GM21825 (cell line): ENCODE results near the gene LY6G6D.

Experiments
- ATAC-seq: cut with Tn5 transposase; IDR thresholded peaks from one replicate; pipeline ENCODE4 v1.9.1; 2021; ENCODE audit warnings: mild to moderate bottlenecking, moderate library complexity; ENCODE audit not compliant: unreplicated experiment

LY6G6D gene

DNA sequence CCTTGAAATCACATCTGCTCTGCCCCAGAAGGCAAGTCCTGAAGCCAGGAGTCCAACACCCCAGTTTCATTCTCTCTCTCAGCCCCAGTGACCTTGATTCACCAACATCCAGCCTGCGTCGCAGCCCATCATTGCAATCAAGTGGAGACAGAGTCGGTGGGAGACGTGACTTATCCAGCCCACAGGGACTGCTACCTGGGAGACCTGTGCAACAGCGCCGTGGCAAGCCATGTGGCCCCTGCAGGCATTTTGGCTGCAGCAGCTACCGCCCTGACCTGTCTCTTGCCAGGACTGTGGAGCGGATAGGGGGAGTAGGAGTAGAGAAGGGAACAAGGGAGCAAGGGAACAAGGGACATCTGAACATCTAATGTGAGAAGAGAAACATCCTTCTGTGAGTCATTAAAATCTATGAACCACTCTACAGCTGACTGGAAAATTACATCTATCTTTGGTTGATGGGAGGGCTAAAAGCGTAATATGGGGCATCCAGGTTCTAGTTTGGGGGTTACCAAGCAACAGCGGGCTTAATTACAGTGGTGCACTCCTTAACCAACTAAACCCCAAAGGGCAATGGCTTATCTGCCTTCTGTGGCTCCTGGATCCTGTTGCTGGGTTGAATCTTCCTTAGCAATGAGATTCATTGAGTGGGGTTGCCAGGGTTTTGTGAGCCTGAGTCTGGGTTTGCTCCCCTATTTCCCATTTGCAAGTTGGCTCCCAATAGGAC, 2.5 kb downstream of the LY6G6D start:
- ATAC-seq = no peak

- no peak for ATAC-seq
These were observed 3.1 kb downstream of the LY6G6D start for GRCh38 chr6:31718265-31718664.

GRCh38 chr6:31719001-31719400, 3.9 kb downstream of the LY6G6D start:
- ATAC-seq = no peak

- no peak for ATAC-seq
These were observed 5.1 kb downstream of the LY6G6D start for GRCh38 chr6:31720196-31720770.

DNA sequence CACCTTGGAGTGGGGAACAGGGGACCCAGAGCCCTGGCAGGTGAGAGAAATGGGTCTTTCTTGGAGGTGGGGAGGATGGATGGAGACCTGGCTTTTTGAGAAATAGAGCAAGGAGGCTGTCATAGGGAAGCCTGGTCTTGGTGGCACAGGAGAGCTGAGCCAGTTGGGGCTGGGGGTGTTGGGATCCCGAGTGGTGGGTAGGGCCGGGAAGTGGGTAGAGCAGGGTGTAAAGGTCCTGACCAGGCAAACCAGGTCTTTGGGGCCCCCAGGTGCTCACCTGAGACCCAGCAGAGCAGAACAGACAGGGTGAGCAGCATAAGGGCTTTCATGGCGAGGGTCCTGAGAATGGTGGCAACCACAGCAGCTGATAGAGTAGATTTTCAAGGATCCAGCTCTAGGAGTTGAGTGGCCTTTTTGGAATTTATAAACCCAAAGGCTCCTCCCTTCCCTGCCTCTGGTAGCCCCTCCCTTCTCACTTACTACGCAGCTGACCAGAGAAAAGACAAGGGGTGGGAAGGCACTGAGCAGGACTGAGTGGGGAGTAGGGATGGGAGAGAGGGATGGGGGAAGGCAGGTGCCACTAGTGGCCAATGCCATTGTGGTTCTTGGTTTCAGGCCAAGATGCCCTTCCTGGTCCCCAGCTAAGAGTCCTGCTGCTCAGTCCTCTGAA, 6.3 kb downstream of the LY6G6D start, which contains the start of gene LY6G6C:
TSS of gene LY6G6C (minus strand) at position 396 of the 670 bp plus-strand sequence. CDS start at position 329, 67 bp downstream.
- ATAC-seq = no peak

DNA sequence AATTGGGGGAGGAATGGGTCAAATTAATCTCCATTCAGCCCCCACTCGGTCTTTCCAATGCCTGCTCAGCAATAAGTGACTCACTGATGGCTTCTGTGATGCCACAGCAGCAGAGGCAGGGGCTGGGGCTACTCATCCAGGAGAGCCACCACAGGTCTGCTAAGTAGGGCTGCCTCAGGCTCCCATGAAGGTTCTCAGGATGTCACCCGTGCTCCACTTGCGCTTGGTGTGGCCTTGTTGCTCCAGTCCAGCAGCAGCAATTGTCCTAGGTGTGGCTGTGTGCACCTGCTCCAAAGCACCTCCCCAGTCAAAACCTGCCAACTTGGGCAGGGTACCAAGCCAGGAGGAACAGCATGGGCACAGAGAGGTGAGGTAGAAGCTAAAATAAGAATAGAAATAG, 7.0 kb downstream of the LY6G6D start:
- ATAC-seq = no peak

DNA sequence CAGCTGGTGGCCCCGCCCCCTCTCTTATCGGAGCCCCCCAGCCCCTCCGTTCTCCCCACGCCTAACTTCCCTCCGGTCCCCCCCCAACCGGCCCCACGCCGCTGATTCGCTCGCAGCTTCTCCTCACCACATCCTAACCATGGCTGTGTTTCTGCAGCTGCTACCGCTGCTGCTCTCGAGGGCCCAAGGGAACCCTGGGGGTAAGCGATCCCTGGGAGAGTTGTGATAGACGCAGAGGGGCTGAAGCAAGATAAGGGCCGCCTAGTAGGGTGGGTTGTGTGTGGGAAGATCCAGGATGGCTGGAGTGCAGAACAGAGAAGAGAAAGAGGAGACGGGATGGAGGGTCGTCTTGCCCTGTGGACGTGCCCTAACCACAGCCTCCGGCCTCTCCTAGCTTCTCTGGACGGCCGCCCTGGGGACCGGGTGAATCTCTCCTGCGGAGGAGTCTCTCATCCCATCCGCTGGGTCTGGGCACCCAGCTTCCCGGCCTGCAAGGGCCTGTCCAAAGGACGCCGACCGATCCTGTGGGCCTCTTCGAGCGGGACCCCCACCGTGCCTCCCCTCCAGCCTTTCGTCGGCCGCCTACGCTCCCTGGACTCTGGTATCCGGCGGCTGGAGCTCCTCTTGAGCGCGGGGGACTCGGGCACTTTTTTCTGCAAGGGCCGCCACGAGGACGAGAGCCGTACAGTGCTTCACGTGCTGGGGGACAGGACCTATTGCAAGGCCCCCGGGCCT, 8.3 kb downstream of the LY6G6D start, which contains the start of gene MPIG6B:
TSS of gene MPIG6B (plus strand) at position 129 of the 735 bp plus-strand sequence. CDS start at position 140, 11 bp downstream.
- no peak for ATAC-seq

GRCh38 chr6:31723980-31724691, 9.0 kb downstream of the LY6G6D start:
- ATAC-seq = no peak

DNA sequence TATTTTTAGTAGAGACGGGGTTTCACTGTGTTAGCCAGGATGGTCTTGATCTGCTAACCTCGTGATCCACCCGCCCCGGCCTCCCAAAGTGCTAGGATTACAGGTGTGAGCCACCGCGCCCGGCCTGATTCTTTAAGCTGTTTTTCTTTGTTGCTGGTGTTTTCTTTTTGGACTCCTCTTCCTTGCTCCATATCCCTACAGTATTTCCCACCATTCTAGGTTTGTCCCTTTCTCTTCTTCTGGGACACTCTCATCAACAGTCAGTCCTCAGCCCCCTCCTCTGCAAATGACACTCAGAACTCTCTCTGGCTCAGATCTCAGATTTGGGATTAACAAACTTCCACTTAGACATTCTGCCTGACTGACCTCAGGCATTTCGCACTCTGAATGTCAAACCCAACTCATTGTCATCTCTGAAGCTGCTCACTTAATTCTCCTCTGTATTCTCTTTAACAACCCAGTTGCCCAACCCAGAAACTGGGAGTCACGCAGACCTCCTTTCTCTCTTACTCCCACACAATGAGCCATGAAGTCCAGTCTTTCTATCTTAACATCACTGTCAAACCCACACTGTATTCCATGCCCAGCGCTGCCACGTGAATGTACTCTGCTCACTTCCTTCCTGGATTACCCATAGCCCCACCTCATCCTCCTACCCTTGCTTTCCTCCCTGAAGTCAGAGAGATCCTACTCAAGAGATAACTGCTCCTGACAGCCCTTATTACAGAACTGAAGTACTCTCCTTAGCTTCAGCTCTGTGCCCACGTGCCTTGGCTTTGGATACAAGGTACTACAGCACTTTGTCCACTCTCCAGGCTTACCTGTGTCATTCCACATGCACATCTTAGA, 10.6 kb downstream of the LY6G6D start:
- ATAC-seq = no peak

DNA sequence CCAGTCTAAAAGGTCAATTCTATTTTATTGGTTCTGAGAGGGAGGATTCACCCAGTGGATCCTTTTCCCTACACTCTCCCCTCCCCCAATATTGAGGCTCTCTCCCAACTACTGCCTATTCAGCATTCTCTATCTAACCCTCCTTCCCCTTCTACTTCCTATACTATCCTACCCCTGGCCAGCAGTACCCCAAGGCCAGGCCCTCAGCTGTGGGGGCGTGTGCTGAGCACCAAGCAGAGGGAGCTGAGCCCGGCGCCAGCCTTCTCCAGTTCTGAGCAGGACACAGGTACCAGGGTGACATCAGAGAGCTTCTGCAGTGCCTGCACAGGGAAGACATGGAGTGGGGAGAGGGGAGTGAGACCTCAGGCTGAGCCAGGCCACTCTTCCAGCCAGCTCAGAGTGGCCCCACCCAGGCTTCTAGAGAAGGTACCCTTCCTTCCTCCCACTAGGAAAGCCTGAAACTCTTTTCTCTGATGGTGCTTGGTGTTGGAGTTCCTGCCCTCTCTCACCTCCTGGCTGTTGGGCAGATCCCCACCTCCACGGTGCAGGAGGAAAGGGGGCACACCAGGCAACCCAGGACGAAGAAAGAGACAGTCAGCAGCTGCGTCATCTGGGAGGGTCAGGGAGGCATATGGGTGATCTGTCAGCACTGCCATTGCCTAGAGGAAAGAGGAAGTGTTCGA, 12.0 kb downstream of the LY6G6D start:
- ATAC-seq = no peak

DNA sequence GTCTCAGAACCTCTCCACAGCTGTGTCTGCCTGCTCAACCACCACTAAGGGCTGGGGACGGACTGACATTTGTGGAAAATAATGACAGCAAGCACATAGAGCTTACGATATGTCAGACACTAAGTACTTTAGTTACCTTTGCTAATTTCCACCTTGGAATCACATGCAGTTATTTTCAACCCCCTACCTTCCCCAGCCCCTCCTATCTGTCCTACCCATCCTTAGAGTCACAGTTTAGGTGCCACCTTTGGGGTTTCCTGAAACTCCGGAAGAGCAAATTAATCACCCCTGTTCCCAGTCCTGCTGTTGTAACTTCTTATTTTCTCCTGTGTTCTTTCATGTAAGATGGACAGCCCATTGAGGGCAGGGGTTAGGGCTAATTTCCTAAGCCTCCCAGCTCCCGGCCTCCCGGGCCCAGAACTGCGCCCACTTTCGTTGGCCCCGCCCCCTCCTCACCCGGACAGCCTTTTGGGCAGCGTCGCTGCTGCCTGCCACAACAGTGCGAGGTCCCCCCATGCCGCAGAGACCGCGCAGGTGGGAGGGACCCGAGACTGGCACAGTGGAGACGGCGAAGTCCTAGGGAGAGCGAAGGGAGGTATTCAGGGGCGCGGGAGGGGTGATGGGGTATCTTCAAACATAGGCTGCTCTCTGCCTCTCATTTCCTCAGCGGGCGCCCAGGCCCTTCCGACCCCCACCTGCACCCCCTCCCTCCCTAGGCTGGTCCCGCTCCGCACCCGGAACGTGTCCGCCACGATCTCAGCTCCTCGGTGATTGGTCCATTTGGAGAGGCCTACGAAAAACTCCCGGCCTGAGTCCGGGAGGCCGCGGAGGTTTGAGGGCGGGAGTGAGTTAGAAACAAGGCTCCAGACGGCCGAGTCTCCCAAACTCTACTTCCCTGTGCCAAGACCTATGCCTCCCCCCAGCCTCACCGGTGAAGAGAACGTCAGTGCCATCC, 12.8 kb downstream of the LY6G6D start:
- ATAC-seq = no peak

DNA sequence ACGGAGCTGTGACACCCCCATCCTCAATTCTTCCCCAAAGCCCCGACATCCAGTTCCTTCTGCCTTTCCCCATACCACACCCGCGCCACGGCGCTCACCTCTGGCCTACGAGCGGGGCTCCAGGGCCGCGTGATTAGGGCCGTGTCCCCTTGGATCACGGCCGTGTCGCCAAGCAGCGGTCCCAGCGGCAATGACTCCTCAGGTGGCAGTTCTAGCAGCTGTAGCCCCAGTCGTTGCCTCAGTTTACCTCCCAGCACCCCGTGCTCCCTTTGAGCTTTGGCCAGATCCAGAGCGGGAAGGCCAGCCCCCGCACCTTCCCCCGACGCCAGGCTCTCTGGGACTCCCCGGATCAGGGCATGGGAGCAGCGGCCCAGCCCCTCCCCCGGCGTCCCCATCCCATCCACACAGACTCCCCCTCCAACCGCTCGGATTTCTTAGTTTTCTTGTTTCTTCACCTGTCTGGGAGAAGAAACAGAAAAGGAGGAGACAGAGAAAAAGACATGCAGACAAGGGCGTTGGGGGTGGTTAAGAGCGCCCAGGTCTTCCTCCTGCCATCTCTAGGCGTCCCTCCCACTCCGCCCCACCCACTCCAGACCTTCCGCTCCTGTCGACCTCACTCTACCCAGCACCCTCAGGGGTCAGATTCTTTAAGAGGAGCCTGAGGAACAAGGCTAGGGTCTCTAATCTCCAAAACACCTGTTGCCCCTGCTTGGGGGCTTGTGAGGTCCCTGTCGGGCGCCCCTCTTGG, 13.8 kb downstream of the LY6G6D start, which contains the start of gene DDAH2:
TSS of gene DDAH2 (minus strand) at position 533 of the 748 bp plus-strand sequence. CDS start at position 395, 138 bp downstream.
- no peak for ATAC-seq

DNA sequence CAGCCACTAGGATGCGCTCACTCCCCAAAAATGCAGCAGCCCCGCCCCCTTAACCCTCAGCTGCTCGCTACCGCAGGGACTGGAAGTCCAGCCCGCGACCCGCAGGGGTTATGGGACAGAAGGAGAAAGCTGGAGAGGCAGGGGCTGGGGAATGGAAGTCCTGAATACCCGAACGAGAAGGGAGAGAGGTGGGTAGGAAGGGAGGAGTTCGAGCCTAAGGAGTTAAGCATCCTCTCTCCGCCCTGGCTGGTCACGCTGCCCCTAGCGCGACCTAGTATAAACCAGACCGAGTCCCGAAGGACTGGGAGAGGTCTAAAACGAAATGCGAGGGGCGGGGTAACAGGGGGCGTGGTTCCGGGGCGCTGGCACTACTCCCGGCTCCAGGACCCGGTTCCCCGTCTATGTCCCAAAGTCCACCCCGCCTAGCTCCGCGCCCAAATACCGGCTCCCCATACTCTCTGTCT, 14.4 kb downstream of the LY6G6D start:
- ATAC-seq = peak; percentile 31

DNA sequence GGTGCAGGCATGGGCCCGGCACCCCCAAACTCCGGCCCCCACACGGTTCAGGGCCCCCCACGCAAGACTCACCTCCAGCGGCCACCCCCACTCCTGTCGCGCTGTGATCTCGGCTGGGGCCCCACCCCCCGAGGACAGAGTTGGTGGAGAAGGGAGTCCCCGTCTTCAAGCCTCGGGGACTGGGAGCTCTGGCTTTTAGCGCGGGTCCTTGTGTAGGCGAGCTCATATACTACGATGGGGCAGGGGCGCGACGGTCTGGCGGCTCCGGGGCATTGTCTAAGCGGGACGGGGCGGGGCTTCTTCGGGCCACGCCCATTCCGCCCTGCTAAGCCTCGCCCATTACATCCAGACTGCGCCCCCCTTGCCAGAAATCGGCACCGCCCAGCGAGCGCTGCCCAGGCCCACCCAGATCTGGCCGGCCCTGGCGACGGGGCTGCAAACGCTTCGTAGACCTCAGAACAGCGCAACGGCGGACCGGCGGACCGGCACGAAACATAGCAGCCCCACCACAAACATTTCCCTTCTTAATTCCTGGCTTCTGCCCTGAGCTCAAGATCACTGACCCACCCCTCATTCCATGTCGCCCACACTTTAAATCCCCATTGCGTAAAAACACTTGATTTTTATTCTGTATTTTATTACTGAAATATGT, 15.0 kb downstream of the LY6G6D start:
- ATAC-seq = no peak

GRCh38 chr6:31730631-31731086, 15.5 kb downstream of the LY6G6D start:
- ATAC-seq = no peak

DNA sequence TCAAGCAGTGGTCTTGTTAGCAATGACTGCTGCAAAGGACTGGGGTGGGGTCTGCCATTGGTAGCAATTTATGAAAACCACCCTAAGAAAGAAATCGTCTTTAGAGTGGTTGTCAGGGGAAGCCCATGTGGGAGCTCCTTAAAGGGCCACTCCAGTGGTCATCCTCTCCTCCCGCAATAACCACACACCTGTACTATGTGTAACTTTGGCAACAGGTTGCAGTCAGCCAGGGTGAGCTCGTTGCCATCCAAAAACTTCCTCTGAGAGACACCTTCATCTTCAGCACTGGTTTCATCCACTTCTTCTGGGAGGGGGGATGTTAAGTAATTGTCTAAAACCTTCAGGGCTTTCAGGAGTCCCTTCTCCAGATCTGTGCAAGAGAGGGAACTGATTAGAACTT, 16.9 kb downstream of the LY6G6D start:
- no peak for ATAC-seq
